Heart left ventricle (tissue), 13 donors: ENCODE measurements around the gene CNKSR3.

ENCODE experiments used
- CTCF ChIP-seq, 12 donors: fragments of 200-600 bp; sonication (generic) in 4 of 12; IDR thresholded peaks; one replicate each; pipeline versions ENCODE4 v1.5.0 to v1.8.0; 2018 to 2022; ENCODE audit warnings: antibody characterized with exemption in 12 of 12, mild to moderate bottlenecking in 5 of 12
- POLR2A ChIP-seq, 2 donors: fragments of 450-650 bp; IDR thresholded peaks; one replicate each; pipeline ENCODE4 v1.6.1; 2017; ENCODE audit warnings: antibody characterized with exemption in 2 of 2, mild to moderate bottlenecking in 2 of 2, moderate library complexity in 2 of 2
- donor health status: ischemic (EF 13 %, LVEDD 7.1; RV severe dilation, severe dysfunction).
- donor health status: DM: no; HTN: yes; CAD: no.
- donor health status: DM: no; HTN: no; CAD: no.
- donor health status: ischemic (EF 25% LVEDD 6.9; RV normal size, moderate dysfunction).
- donor health status: ischemic (EF 25% LVEDD 5.7; RV mildly dilated, moderate dysfunction).
- donor health status: ischemic (EF 35%, LVEDD 5.7; RV mildly dilated, moderate dysfunction).
- donor health status: nonischemic (EF 11% LVEDD 7.7; RV severe dilation, severe dysfunction).
- donor health status: DM: yes; HTN: yes; CAD: no.
- donor health status: PGD.
- donor health status: ischemic (EF 29% LVEDD 5.4; RV normal size, mild dysfunction).
- donor health status: nonischemic (EF 23%, LVEDD 6.1; RV moderate dilation, normal function).

GRCh38 chr6:154345811-154346210, 164.7 kb downstream of the CNKSR3 start:
- TF ChIP-seq CTCF (IDR thresholded peaks at IDR 0.05) (no peak), POLR2A (IDR thresholded peaks at IDR 0.05) (no peak)
